Mucosa of descending colon (tissue), 3 donors: Measurements from ENCODE around the gene ASTL. TPM values are rescaled to one million over a fixed set of nuclear protein-coding genes. Genes with fewer than 3 reads are reported as not detected.

Experiments
- ATAC-seq: fragments of 200-7000 bp; cut with Tn5 transposase; one replicate; pipeline ENCODE4 v1.9.1; 2020; ENCODE audit warnings: mild to moderate bottlenecking, moderate library complexity
- DNase-seq, 3 donors: peaks; one replicate each; pipeline ENCODE4 v3.0.0-alpha.2; 2020
- H3K36me3 ChIP-seq: fragments of 200-600 bp; one replicate; pipeline ENCODE4 v1.8.0; 2021; ENCODE audit warnings: low read depth, mild to moderate bottlenecking
- H3K4me1 ChIP-seq: fragments of 200-600 bp; one replicate; pipeline ENCODE4 v1.8.0; 2021; ENCODE audit warnings: low read depth, mild to moderate bottlenecking
- H3K4me3 ChIP-seq: fragments of 200-600 bp; one replicate; pipeline ENCODE4 v1.8.0; 2021; ENCODE audit warnings: mild to moderate bottlenecking
- H3K9me3 ChIP-seq: fragments of 200-600 bp; one replicate; pipeline ENCODE4 v1.8.0; 2021; ENCODE audit warnings: mild to moderate bottlenecking
- CTCF ChIP-seq: fragments of 200-600 bp; IDR thresholded peaks from one replicate; pipeline ENCODE4 v1.8.0; 2022; ENCODE audit warnings: antibody characterized with exemption, mild to moderate bottlenecking
- intact Hi-C, 2 donors: fragments of 100-400 bp; cut with DNase I in 1 of 2; cut with micrococcal nuclease in 1 of 2; formaldehyde crosslinking; loops; one replicate each; pipeline versions ENCODE4 v1.11.0 to v1.11.1; 2022; cut with DNase I, micrococcal nuclease
- total RNA-seq, 3 donors: library from RNA; stranded (reverse); fragmentation: NEBNext Ultra II Directional in 2 of 3; extraction: Animal tissue kit (Norgen Biotek cat#: 25700) in 2 of 3; gene quantifications; one replicate each; pipeline versions ENCODE4 v1.2.1 to v1.2.4, GENCODE V29; 2021 to 2023
- donor health status: DM: no; HTN: no; CAD: no; lungs with moderate emphysema.
- donor health status: DM: no; HTN: no; CAD: no.
- donor health status: DM: no; HTN: yes; CAD: no.

The ASTL gene
- total RNA-seq, 3 donors from 2014 or later, result not detected

DNA sequence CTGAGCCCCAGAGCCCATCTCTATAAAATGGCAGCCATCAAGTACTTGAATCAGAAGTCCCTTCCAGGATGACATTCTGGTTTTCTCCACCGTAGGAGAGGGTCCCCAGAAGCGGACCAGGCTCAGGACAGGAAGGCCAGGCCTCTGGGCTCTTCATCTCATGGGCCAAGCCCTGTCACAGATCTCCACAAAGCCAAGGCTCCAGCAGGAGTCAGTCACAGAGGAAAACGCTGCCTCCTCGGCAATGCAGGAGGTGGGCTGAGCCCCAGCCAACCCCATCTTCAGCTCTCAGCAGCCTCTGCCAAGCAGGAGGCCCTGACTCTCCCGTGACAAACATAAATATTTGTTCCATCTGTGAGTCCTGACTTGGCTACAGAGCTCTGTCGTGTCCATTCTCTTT lies 64.1 kb downstream of the ASTL start:
- Histone ChIP-seq H3K4me3 (no peak overlapping the region), H3K4me1 (no peaks in the 10 kb centered on the region), H3K9me3 (no peaks in the 10 kb centered on the region), H3K36me3 (no peaks in the 10 kb centered on the region)
- no peak for DNase-seq
- intact Hi-C loops, result no loop called here
- no peak for ATAC-seq
- no peak for TF ChIP-seq CTCF

DNA sequence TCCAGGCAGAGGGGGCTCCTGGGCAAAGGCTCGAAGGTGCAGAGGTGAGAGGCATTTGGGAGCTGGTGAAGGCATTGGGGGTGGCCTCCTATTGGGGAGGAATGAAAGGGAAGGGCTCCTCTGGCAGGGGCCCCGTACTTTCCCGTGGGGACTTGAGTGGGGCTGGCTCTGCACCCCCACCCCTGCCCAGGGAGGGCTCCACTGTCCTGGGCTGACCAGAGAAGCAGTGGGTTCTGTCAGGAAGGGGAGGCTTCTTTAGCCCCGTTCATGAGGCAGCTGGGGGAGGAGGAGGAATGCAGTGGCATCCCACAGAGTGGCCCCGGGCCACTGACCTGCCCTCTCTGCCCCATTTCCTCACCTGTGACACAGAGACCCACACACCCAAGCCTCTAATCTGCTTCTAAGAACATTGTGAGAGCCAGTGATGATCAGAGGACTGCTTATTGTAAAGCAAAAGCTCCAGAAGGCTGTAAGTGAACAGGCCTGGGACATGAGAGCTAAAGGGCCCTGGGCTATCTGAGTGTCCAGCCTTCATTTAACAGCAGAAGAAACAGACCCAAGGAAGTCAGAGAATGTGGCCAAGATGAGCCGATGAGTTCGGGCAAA lies 65.0 kb downstream of the ASTL start:
- DNase-seq (no peak), ATAC-seq (no peak)
- no peaks in the 10 kb centered on the region for H3K36me3 ChIP-seq
- intact Hi-C loops, result no loop called here
- no peak for TF ChIP-seq CTCF
- no peak overlapping the region for H3K4me3 ChIP-seq
- H3K9me3 ChIP-seq, result no peaks in the 10 kb centered on the region
- no peaks in the 10 kb centered on the region for H3K4me1 ChIP-seq

Other genes starting within 250 kb of the ASTL start
- 10 to 100 TPM; 22.2 to 45.8 (median 32.5) TPM for gene ANKRD36C, start 146.7 kb downstream of the ASTL start, total RNA-seq
- 1 to 10 TPM; 3.2 to 3.3 (median 3.2) TPM for gene GPAT2, start 103.6 kb downstream of the ASTL start, total RNA-seq
- under 1 TPM; 0.17 to 0.73 (median 0.36) TPM for gene ADRA2B, start 21.9 kb downstream of the ASTL start, total RNA-seq
- 1 to 10 TPM; 1.5 to 2.3 (median 1.6) TPM for gene DUSP2, start 6.9 kb upstream of the ASTL start, total RNA-seq
- gene STARD7, start 70.3 kb upstream of the ASTL start, total RNA-seq, result 100 to 1,000 TPM; 118 to 123 (median 122) TPM
- gene TMEM127, start 127.5 kb upstream of the ASTL start, total RNA-seq, result 100 to 1,000 TPM in 1 of 3 donors, 10 to 100 TPM in 2; 82.3 to 136 (median 87.9) TPM
- gene CIAO1, start 127.7 kb upstream of the ASTL start, total RNA-seq, result 10 to 100 TPM; 57.5 to 67.1 (median 60.6) TPM
- gene SNRNP200, start 167.0 kb upstream of the ASTL start, total RNA-seq, result 100 to 1,000 TPM in 2 of 3 donors, 10 to 100 TPM in 1; 95.8 to 113 (median 106) TPM
- 1 to 10 TPM in 2 of 3 donors, under 1 TPM in 1; 0.43 to 1.4 (median 1.3) TPM for gene ITPRIPL1, start 186.8 kb upstream of the ASTL start, total RNA-seq
- gene NCAPH, start 197.3 kb upstream of the ASTL start, total RNA-seq, result 10 to 100 TPM in 1 of 3 donors, 1 to 10 TPM in 2; 2.8 to 13.4 (median 4.6) TPM